Omental fat pad (tissue), 4 donors: ENCODE data around the gene C16orf54. TPM values are rescaled to one million over a fixed set of nuclear protein-coding genes. Genes with fewer than 3 reads are reported as not detected.
"Not testable (repeated sequence)": the region's sequence is repeated elsewhere in the genome, so short reads cannot be mapped to it uniquely, and the experiment has no call there.

Source experiments
- ATAC-seq: fragments of 150-250 bp; one replicate; pipeline ENCODE4 v1.9.1; 2016; ENCODE audit warnings: mild to moderate bottlenecking, moderate library complexity; ENCODE audit not compliant: low FRiP score
- DNase-seq: peaks from one replicate; pipeline ENCODE4 v3.0.0-alpha.2; 2019; ENCODE audit warnings: low spot score
- total RNA-seq, 4 donors: library from RNA; depleted of rRNA; stranded (reverse); fragments of >200 nt; gene quantifications; one replicate each; pipeline ENCODE4 v1.1.0, GENCODE V29; 2016
- TF ChIP-seq, protein P1 (sequence below), 3 donors: fragments of 450-650 bp; IDR thresholded peaks; one replicate each; pipeline ENCODE4 v1.5.1; 2016 to 2017; ENCODE audit warnings: antibody characterized with exemption in 3 of 3, mild to moderate bottlenecking in 3 of 3, moderate library complexity in 2 of 3

The C16orf54 gene
- total RNA-seq, 4 donors from 2014 or later, result 1.6 to 14.2 (median 4.8) TPM

DNA sequence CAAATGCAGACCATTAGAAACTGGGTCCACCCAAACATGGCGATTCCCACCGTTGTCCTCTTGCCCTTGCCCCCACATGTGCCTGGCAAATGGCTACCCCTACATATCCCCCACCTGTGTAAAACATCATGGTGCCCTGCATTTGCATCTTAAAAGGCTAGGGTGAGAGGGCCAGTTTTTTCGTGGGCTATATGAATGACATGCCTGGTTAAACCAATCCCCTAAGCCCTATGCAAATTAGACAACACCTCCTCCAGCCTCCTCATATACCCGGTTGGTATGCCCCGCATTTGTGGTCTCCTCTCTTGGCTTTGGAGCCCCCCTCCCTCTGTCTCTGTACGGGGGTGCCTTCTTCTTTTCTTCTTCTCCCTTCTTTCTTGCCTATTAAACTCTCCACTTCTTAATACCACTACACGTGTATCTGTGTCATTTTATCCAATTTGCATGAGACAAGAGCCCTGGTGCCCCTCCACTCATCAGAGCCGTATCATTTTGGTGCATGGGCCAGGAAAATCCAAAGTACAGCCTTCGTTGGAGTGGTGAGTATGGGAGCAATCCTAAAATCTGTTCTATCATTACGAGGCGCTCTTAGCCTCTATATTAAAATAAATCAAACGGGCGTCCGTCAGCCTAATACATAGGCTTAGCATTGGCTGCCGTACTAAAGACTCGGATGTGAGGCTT, 36.7 kb downstream of the C16orf54 start:
- ATAC-seq (no peak), DNase-seq (no peak)
- TF ChIP-seq, protein P1, sequence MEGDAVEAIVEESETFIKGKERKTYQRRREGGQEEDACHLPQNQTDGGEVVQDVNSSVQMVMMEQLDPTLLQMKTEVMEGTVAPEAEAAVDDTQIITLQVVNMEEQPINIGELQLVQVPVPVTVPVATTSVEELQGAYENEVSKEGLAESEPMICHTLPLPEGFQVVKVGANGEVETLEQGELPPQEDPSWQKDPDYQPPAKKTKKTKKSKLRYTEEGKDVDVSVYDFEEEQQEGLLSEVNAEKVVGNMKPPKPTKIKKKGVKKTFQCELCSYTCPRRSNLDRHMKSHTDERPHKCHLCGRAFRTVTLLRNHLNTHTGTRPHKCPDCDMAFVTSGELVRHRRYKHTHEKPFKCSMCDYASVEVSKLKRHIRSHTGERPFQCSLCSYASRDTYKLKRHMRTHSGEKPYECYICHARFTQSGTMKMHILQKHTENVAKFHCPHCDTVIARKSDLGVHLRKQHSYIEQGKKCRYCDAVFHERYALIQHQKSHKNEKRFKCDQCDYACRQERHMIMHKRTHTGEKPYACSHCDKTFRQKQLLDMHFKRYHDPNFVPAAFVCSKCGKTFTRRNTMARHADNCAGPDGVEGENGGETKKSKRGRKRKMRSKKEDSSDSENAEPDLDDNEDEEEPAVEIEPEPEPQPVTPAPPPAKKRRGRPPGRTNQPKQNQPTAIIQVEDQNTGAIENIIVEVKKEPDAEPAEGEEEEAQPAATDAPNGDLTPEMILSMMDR (IDR thresholded peaks at IDR 0.05), result no peak

DNA sequence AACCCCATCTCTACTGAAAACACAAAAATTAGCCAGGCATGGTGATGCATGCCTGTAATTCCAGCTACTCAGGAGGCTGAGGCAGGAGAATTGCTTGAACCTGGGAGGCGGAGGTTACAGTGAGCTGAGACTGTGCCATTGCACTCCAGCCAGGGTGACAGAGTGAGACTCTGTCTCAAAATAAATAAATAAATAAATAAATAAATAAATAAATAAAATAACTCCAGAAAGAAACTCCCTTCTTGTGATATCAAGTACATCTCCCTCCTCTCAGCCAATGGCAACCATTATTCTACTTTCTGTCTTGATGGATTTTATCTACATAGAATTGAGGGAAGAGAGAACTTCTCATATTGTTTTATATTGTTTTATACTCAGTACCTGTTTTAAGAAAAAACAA, 38.6 kb downstream of the C16orf54 start:
- not testable (repeated sequence) for DNase-seq, ATAC-seq

DNA sequence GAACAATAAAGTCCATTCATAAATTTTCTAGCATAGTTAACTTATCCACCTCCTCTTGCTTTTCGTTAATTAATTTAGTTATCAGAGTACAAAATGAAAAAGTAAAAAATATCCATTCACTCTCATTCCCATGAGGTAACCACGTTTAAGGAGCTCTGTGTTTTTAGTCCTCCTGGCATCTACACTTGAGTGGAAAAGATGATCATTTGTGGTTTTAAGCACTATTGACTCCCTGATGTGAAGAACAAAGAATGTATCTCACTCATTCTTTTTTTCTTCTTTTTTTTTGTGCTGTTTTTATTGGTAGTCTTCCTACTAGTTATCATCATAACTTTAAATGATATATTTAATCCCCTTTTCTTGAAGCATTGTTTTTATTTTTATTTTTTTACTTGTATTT, 40.8 kb downstream of the C16orf54 start:
- TF ChIP-seq, protein P1 (IDR thresholded peaks at IDR 0.05), result no peak
- ATAC-seq, result no peak
- DNase-seq, result no peak

DNA sequence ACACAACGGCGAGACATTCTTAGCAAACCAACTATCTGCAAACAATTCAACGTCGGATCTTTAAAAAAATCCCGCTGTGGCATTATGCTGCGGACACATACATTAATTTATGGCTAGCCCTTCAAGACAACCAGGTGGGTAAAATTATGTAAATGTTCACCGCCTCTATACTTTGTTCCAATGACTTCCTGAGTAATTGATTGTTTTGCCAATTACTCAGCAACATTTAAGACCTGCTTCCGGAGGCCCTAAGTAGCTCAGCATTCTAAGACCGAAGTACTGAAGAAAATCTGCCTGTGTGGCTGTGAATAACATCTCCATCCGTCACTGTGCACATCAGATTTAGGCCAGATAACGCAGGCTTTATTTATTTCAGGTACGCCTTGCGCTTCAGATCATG, 43.5 kb downstream of the C16orf54 start:
- TF ChIP-seq, protein P1 (IDR thresholded peaks at IDR 0.05), result no peak
- ATAC-seq, result no peak
- no peak for DNase-seq

DNA sequence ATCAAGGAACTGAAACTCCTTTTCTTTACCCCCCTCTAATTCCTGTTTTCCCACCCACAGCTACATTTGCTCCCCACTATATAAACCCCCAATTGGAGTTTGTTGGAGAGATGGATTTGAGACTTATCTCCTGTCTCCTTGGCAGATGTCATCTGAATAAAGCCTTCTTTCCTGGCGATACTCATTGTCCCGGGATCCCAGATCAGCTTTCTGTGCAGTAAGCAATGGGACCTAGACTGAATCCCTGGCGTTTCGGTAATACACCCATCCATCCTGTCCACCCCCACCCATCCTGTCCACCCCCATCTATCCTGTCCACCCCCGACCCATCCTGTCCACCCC, 44.6 kb downstream of the C16orf54 start:
- TF ChIP-seq, protein P1 (IDR thresholded peaks at IDR 0.05), result no peak
- no peak for DNase-seq
- ATAC-seq, result no peak

DNA sequence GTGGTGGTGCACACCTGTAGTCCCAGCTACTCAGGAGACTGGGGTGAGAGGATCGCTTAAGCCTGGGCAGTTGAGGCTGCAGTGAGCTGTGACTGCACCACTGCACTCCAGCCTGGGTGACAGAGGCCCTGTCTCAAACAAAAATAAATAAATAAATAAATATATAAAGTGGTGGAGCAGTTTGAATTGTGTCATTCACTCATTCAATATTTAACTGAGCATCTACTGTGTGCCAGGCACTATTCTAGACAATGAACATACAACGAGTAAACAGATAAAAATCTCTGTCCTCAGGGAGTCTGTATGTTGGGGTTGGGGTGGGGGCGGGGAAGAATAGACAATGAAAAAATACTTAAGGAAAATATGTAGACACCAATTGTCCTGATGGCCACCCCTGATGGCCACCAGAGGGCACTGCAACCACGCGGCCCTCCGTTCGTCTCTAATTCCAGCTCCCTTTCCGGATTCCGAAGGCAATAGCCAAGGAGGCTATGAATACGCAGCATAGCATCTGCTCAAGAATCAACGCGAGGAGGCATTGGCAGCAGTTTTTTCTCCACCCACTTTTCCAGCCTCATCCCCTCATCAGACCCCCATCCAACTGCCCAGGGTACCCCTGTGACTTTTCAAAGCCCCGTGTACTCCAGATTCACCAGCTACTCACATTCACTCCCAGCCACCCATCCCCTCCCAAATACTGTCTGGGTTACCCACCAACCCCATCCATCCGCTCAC, 45.4 kb downstream of the C16orf54 start:
- DNase-seq (peak; percentile 44), ATAC-seq (no peak)
- TF ChIP-seq, protein P1 (IDR thresholded peaks at IDR 0.05), result peak in 2 of 3 donors; percentile 55 to 81

DNA sequence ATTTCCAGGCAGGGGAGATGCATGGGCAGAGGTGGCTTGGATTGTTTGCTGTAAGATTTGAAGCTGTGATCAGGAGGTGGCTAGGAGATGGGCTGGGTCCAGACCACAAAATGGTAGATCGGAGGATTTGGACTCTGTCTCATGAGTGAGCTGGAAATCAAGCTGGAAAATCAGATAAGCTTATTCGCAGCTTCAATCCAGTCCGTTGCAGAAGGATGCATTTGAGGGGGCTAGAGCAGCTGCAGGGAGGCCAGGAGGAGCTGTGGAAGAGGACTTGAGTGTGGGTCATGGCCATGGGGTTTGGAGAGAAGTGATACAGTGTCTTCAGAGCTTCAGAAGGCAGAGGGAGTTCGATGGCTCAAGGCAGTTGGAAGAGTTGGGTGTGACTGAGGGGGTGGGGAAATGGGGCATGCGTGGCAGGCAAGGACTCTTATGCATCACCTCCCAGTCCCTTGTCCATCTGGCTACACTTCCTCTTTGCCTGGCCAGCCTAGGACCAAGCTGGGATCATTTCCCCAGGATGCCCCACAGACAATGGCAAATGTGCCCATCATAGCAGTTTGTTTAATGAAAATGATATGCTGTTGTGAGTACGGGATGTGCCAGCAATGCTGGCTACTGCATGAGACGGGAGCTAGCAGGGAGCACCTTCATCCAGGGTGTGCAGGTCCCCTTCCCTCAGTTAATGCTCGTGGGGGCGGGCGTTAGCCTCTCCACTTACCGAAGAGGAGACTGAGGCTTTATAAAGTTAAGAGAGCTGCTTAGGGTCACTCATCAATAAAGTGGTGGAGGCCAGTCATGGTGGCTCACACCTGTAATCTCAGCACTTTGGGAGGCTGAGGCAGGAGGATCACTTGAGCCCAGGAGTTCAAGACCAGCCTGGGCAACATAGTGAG, 46.2 kb downstream of the C16orf54 start:
- ATAC-seq, result no peak
- no peak for DNase-seq
- TF ChIP-seq, protein P1 (IDR thresholded peaks at IDR 0.05), result no peak
